Right atrium auricular region (tissue), 2 donors: Measurements from ENCODE around the gene TAF5L. TPM values are rescaled to one million over a fixed set of nuclear protein-coding genes. Genes with fewer than 3 reads are reported as not detected.

ENCODE experiments used
- DNase-seq: peaks from one replicate; pipeline ENCODE4 v3.0.0-alpha.2; 2019; ENCODE audit warnings: low spot score
- H3K27ac ChIP-seq, 2 donors: fragments of 200-600 bp; sonication (generic); 1 replicate in 1 of 2; 2 replicates in 1 of 2; pipeline ENCODE4 v1.5.1; 2016 to 2019
- H3K27me3 ChIP-seq, 2 donors: fragments of 200-600 bp; sonication (generic); one replicate each; pipeline versions ENCODE4 v1.5.1 to v1.6.0; 2017 to 2019
- H3K36me3 ChIP-seq: fragments of 200-600 bp; sonication (generic); one replicate; pipeline ENCODE4 v1.5.1; 2016
- H3K4me1 ChIP-seq, 2 donors: fragments of 200-600 bp; sonication (generic); one replicate each; pipeline versions ENCODE4 v1.5.1 to v1.6.0; 2017 to 2019
- H3K4me3 ChIP-seq, 2 donors: fragments of 200-600 bp; sonication (generic); 1 replicate in 1 of 2; 2 replicates in 1 of 2; pipeline ENCODE4 v1.5.1; 2017 to 2019; ENCODE audit warnings: mild to moderate bottlenecking in 1 of 2, moderate library complexity in 1 of 2
- H3K9me3 ChIP-seq, 2 donors: fragments of 200-600 bp; sonication (generic); one replicate each; pipeline ENCODE4 v1.5.1; 2019
- CTCF ChIP-seq, 2 donors: fragments of 200-600 bp; sonication (generic); IDR thresholded peaks; one replicate each; pipeline ENCODE4 v1.5.1; 2019; ENCODE audit warnings: antibody characterized with exemption in 2 of 2
- total RNA-seq, 2 donors: library from RNA; depleted of rRNA; stranded (reverse); fragments of >200 nt; gene quantifications; one replicate each; pipeline ENCODE4 v1.1.0, GENCODE V29; 2016

TAF5L gene
- total RNA-seq, 2 donors from 2014 or later: 8.6 to 12.7 TPM

GRCh38 chr1:229619002-229619401, 6.9 kb downstream of the TAF5L start:
- no peak for TF ChIP-seq CTCF (IDR thresholded peaks at IDR 0.05)
- H3K36me3 ChIP-seq: no peaks in the 10 kb centered on the region
- no peaks in the 10 kb centered on the region for H3K27me3 ChIP-seq
- H3K9me3 ChIP-seq: no peaks in the 10 kb centered on the region
- H3K4me1 ChIP-seq: peaks cover 0 to 38% of the 10 kb centered on the region in 2 donors
- no peak for DNase-seq
- no peak overlapping the region for H3K4me3 ChIP-seq
- no peak overlapping the region for H3K27ac ChIP-seq

GRCh38 chr1:229617351-229618100, 8.4 kb downstream of the TAF5L start:
- Histone ChIP-seq H3K27ac (no peak overlapping the region), H3K27me3 (no peaks in the 10 kb centered on the region), H3K36me3 (peaks cover 6% of the 10 kb centered on the region), H3K4me1 (peaks cover 0 to 26% of the 10 kb centered on the region in 2 donors), H3K4me3 (no peak overlapping the region), H3K9me3 (no peaks in the 10 kb centered on the region)
- TF ChIP-seq CTCF (IDR thresholded peaks at IDR 0.05): no peak
- no peak for DNase-seq

DNA sequence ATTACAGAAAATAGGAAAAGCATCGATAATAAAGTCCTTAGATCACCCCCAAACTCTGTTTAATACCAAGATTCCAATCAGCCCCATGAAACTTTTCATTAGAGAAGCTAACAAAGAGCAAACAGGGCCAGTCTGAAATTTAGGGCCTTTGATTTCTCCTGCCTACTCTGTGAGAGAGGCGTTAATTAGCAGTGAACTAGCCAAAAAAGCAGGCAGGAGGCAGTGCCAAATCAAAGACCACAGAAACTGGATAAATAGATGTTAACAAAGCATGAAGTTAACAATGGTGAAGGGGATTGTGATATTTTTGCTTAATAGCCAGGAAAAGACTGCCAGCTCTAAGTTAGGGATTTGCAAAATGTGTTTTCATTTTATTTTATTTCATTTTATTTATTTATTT, 11.2 kb downstream of the TAF5L start:
- no peak for DNase-seq
- H3K36me3 ChIP-seq: peaks cover 34% of the 10 kb centered on the region
- H3K27me3 ChIP-seq: no peaks in the 10 kb centered on the region
- H3K27ac ChIP-seq: no peak overlapping the region
- no peaks in the 10 kb centered on the region for H3K9me3 ChIP-seq
- no peak overlapping the region for H3K4me3 ChIP-seq
- no peak for TF ChIP-seq CTCF (IDR thresholded peaks at IDR 0.05)
- peaks cover 0 to 9% of the 10 kb centered on the region in 2 donors for H3K4me1 ChIP-seq

- Histone ChIP-seq H3K27ac (no peak overlapping the region), H3K27me3 (no peaks in the 10 kb centered on the region), H3K9me3 (no peaks in the 10 kb centered on the region), H3K36me3 (peaks cover 41% of the 10 kb centered on the region), H3K4me3 (no peak overlapping the region), H3K4me1 (peaks cover 0 to 9% of the 10 kb centered on the region in 2 donors)
- no peak for DNase-seq
- no peak for TF ChIP-seq CTCF (IDR thresholded peaks at IDR 0.05)
These were observed 12.0 kb downstream of the TAF5L start for GRCh38 chr1:229613938-229614337.

- no peak for DNase-seq
- H3K4me1 ChIP-seq: no peaks in the 10 kb centered on the region
- H3K36me3 ChIP-seq: peaks cover 70% of the 10 kb centered on the region
- no peak overlapping the region for H3K4me3 ChIP-seq
- no peak overlapping the region for H3K27ac ChIP-seq
- no peak for TF ChIP-seq CTCF (IDR thresholded peaks at IDR 0.05)
- H3K9me3 ChIP-seq: no peaks in the 10 kb centered on the region
- H3K27me3 ChIP-seq: no peaks in the 10 kb centered on the region
These were observed 17.3 kb downstream of the TAF5L start for GRCh38 chr1:229608590-229608989.

GRCh38 chr1:229607370-229607769, 18.6 kb downstream of the TAF5L start:
- H3K4me1 ChIP-seq: no peaks in the 10 kb centered on the region
- DNase-seq: no peak
- peaks cover 66% of the 10 kb centered on the region for H3K36me3 ChIP-seq
- no peak overlapping the region for H3K27ac ChIP-seq
- H3K9me3 ChIP-seq: no peaks in the 10 kb centered on the region
- TF ChIP-seq CTCF (IDR thresholded peaks at IDR 0.05): no peak
- no peak overlapping the region for H3K4me3 ChIP-seq
- no peaks in the 10 kb centered on the region for H3K27me3 ChIP-seq
